Measurements from ENCODE around the gene FGF2.
"Not testable (repeated sequence)": the region's sequence is repeated elsewhere in the genome, so short reads cannot be mapped to it uniquely, and the experiment has no call there.

Gene FGF2

DNA sequence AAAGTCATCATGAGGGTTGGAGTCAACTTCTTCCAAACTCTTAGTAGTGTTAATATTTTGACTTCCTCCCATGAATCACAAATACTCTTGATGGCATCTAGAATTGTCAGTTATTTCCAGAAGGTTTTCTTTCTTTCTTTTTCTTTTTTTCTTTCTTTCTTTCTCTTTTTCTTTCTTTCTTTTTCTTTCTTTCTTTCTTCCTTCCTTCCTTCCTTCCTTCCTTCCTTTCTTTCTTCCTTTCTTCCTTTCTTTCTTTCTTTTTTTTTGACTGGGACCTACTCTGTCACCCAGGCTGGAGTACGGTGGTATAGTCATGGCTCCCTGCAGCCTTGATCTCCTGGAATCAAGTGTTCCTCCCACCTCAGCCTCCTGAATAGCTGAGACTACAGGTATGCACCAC, 17.8 kb downstream of the FGF2 start:
- not testable (repeated sequence) for H2AFZ ChIP-seq (ENCODE audit: low read depth, low read length); H2AK5ac ChIP-seq (ENCODE audit: low read length, severe bottlenecking); H3K9ac ChIP-seq (ENCODE audit: low read length); H3K14ac ChIP-seq (ENCODE audit: low read length in 2 of 2); H4K8ac ChIP-seq (ENCODE audit: low read length); H3K4ac ChIP-seq (ENCODE audit: low read depth in 1 of 2, low read length in 2 of 2); H3K18ac ChIP-seq (ENCODE audit: low read depth in 1 of 2, low read length in 2 of 2); H2BK15ac ChIP-seq (ENCODE audit: low read depth, poor library complexity, severe bottlenecking); H4K91ac ChIP-seq (ENCODE audit: low read length); H3K79me1 ChIP-seq (replicated peaks; ENCODE audit: low read length, poor library complexity, severe bottlenecking); H2BK120ac ChIP-seq (ENCODE audit: low read depth, low read length); H2BK12ac ChIP-seq (ENCODE audit: low read length in 2 of 2); H3K4me3 ChIP-seq (ENCODE audit: insufficient read depth in 1 of 2, low read depth in 1 of 2, low read length in 2 of 2); H3K27ac ChIP-seq (ENCODE audit: low read length, poor library complexity, severe bottlenecking); H2BK5ac ChIP-seq (ENCODE audit: low read depth, low read length, poor library complexity, severe bottlenecking); H3K9me3 ChIP-seq (ENCODE audit: control insufficient read depth, low read length); H3K27me3 ChIP-seq (ENCODE audit: control insufficient read depth in 1 of 2, insufficient read depth in 1 of 2, low read length in 2 of 2); DNase-seq; H3K4me2 ChIP-seq (ENCODE audit: low read length, poor library complexity, severe bottlenecking); H3K23ac ChIP-seq (ENCODE audit: low read length in 2 of 2)
- H3K36me3 ChIP-seq (ENCODE audit: control insufficient read depth in 1 of 2, insufficient read depth in 2 of 2, low read depth in 1 of 2, low read length in 2 of 2): peaks cover 19 to 32% of the 10 kb centered on the region in 2 experiments
- 96% methylated on average over 1 of the region's 1 CpG for WGBS
- peaks cover 10% of the 10 kb centered on the region for H3K4me1 ChIP-seq (ENCODE audit: control insufficient read depth, insufficient read depth, low read depth, low read length)

DNA sequence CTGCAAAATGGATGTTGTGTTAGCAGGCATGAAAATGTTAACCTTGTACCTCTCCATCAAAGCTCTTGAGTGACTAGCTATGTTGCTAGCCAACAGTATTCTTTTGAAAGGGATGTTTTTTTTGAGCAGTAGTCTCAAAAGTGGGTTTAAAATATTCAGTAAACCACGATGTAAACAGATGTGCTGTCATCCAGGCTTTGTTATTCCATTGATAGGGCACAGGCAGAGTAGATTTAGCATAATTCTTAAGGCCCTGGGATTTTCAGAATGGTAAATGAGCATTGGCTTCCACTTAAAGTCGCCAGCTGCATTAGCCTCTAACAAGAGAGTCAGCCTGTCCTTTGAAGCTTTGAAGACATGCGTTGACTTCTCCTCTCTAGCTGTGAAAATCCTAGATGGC, 18.4 kb downstream of the FGF2 start:
- Histone ChIP-seq H3K9me3 (ENCODE audit: control insufficient read depth, low read length) (no peaks in the 10 kb centered on the region), H3K4me3 (ENCODE audit: insufficient read depth in 1 of 2, low read depth in 1 of 2, low read length in 2 of 2) (no peak overlapping the region), H4K91ac (ENCODE audit: low read length) (no peak overlapping the region), H2BK5ac (ENCODE audit: low read depth, low read length, poor library complexity, severe bottlenecking) (no peak overlapping the region), H3K27ac (ENCODE audit: low read length, poor library complexity, severe bottlenecking) (peak overlapping the region; percentile 80), H2BK12ac (ENCODE audit: low read length in 2 of 2) (no peak overlapping the region), H3K4me2 (ENCODE audit: low read length, poor library complexity, severe bottlenecking) (no peak overlapping the region), H2AFZ (ENCODE audit: low read depth, low read length) (no peak overlapping the region), H4K8ac (ENCODE audit: low read length) (no peak overlapping the region), H3K18ac (ENCODE audit: low read depth in 1 of 2, low read length in 2 of 2) (no peak overlapping the region), H3K36me3 (ENCODE audit: control insufficient read depth in 1 of 2, insufficient read depth in 2 of 2, low read depth in 1 of 2, low read length in 2 of 2) (peaks cover 13 to 25% of the 10 kb centered on the region in 2 experiments), H2BK15ac (ENCODE audit: low read depth, poor library complexity, severe bottlenecking) (no peak overlapping the region), H3K27me3 (ENCODE audit: control insufficient read depth in 1 of 2, insufficient read depth in 1 of 2, low read length in 2 of 2) (no peaks in the 10 kb centered on the region), H2AK5ac (ENCODE audit: low read length, severe bottlenecking) (no peak overlapping the region), H3K4ac (ENCODE audit: low read depth in 1 of 2, low read length in 2 of 2) (no peak overlapping the region), H3K23ac (ENCODE audit: low read length in 2 of 2) (no peak overlapping the region), H3K14ac (ENCODE audit: low read length in 2 of 2) (no peak overlapping the region), H3K79me1 (replicated peaks; ENCODE audit: low read length, poor library complexity, severe bottlenecking) (peaks cover 9% of the 10 kb centered on the region), H3K4me1 (ENCODE audit: control insufficient read depth, insufficient read depth, low read depth, low read length) (peaks cover 10% of the 10 kb centered on the region), H3K9ac (ENCODE audit: low read length) (no peak overlapping the region), H2BK120ac (ENCODE audit: low read depth, low read length) (no peak overlapping the region)
- peak; percentile 52 for DNase-seq
- WGBS: 53% methylated on average over 3 of the region's 3 CpGs

DNA sequence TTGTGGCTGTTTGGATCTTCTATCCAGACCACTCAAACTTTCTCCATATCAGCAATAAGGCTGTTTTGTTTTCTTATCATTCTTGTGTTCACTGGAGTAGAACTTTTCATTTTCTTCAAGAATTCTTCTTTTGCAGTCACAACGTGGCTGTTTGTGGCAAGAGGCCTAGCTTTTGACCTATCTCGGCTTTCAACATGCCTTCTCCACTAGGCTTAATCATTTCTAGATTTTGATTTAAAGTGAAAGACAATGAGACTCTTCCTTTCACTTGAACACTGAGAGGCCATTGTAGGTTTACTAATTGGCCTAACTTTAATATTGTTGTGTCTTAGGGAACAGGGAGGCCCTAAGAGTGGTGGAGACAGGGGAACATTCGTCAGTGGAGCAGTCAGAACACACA, 19.1 kb downstream of the FGF2 start:
- no peak overlapping the region for H3K4me3 ChIP-seq (ENCODE audit: insufficient read depth in 1 of 2, low read depth in 1 of 2, low read length in 2 of 2)
- no peak overlapping the region for H2BK15ac ChIP-seq (ENCODE audit: low read depth, poor library complexity, severe bottlenecking)
- no peaks in the 10 kb centered on the region for H3K9me3 ChIP-seq (ENCODE audit: control insufficient read depth, low read length)
- no peak overlapping the region for H3K4ac ChIP-seq (ENCODE audit: low read depth in 1 of 2, low read length in 2 of 2)
- H4K8ac ChIP-seq (ENCODE audit: low read length): no peak overlapping the region
- H2BK12ac ChIP-seq (ENCODE audit: low read length in 2 of 2): no peak overlapping the region
- H3K23ac ChIP-seq (ENCODE audit: low read length in 2 of 2): no peak overlapping the region
- H3K36me3 ChIP-seq (ENCODE audit: control insufficient read depth in 1 of 2, insufficient read depth in 2 of 2, low read depth in 1 of 2, low read length in 2 of 2): peaks cover 9 to 18% of the 10 kb centered on the region in 2 experiments
- H3K79me1 ChIP-seq (replicated peaks; ENCODE audit: low read length, poor library complexity, severe bottlenecking): peaks cover 6% of the 10 kb centered on the region
- H2BK5ac ChIP-seq (ENCODE audit: low read depth, low read length, poor library complexity, severe bottlenecking): no peak overlapping the region
- H3K18ac ChIP-seq (ENCODE audit: low read depth in 1 of 2, low read length in 2 of 2): no peak overlapping the region
- H3K4me1 ChIP-seq (ENCODE audit: control insufficient read depth, insufficient read depth, low read depth, low read length): peaks cover 10% of the 10 kb centered on the region
- no peak overlapping the region for H2AFZ ChIP-seq (ENCODE audit: low read depth, low read length)
- H2BK120ac ChIP-seq (ENCODE audit: low read depth, low read length): no peak overlapping the region
- H3K27ac ChIP-seq (ENCODE audit: low read length, poor library complexity, severe bottlenecking): peak overlapping the region; percentile 80
- WGBS: 83% methylated on average over 2 of the region's 3 CpGs
- H3K9ac ChIP-seq (ENCODE audit: low read length): no peak overlapping the region
- H3K27me3 ChIP-seq (ENCODE audit: control insufficient read depth in 1 of 2, insufficient read depth in 1 of 2, low read length in 2 of 2): no peaks in the 10 kb centered on the region
- no peak overlapping the region for H3K14ac ChIP-seq (ENCODE audit: low read length in 2 of 2)
- no peak overlapping the region for H4K91ac ChIP-seq (ENCODE audit: low read length)
- no peak overlapping the region for H3K4me2 ChIP-seq (ENCODE audit: low read length, poor library complexity, severe bottlenecking)
- no peak for DNase-seq
- H2AK5ac ChIP-seq (ENCODE audit: low read length, severe bottlenecking): no peak overlapping the region

DNA sequence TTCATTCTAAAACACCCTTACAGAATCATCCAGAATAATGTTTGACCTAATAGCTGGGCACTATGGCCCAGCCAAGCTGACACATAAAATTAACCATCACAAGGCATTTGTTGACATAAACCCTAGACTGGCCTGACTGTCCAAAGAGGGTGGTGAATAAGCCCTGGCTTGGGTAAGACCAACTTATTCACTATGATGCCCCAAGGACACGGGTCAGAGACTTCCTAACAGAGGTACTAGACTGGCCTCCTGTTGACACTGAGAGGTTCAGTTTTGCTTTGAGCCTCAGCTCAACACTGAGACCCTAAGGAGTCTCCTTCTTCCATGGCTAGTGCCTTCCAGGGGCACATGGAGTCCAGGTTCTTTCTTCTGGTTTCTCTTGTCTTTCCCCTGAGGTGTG, 21.3 kb downstream of the FGF2 start:
- Histone ChIP-seq H3K4me3 (ENCODE audit: insufficient read depth in 1 of 2, low read depth in 1 of 2, low read length in 2 of 2) (no peak overlapping the region), H2AK5ac (ENCODE audit: low read length, severe bottlenecking) (no peak overlapping the region), H4K91ac (ENCODE audit: low read length) (peak overlapping the region; percentile 72), H3K14ac (ENCODE audit: low read length in 2 of 2) (no peak overlapping the region), H2BK15ac (ENCODE audit: low read depth, poor library complexity, severe bottlenecking) (peak overlapping the region; percentile 19), H3K18ac (ENCODE audit: low read depth in 1 of 2, low read length in 2 of 2) (peak overlapping the region; percentile 40 to 71), H3K23ac (ENCODE audit: low read length in 2 of 2) (no peak overlapping the region), H2AFZ (ENCODE audit: low read depth, low read length) (no peak overlapping the region), H3K4ac (ENCODE audit: low read depth in 1 of 2, low read length in 2 of 2) (peak overlapping the region; percentile 47 to 54), H3K9me3 (ENCODE audit: control insufficient read depth, low read length) (no peaks in the 10 kb centered on the region), H3K4me2 (ENCODE audit: low read length, poor library complexity, severe bottlenecking) (no peak overlapping the region), H2BK12ac (ENCODE audit: low read length in 2 of 2) (peak overlapping the region; percentile 28 to 29), H2BK120ac (ENCODE audit: low read depth, low read length) (no peak overlapping the region), H4K8ac (ENCODE audit: low read length) (no peak overlapping the region), H3K79me1 (replicated peaks; ENCODE audit: low read length, poor library complexity, severe bottlenecking) (peaks cover 6% of the 10 kb centered on the region), H3K27me3 (ENCODE audit: control insufficient read depth in 1 of 2, insufficient read depth in 1 of 2, low read length in 2 of 2) (no peaks in the 10 kb centered on the region), H3K36me3 (ENCODE audit: control insufficient read depth in 1 of 2, insufficient read depth in 2 of 2, low read depth in 1 of 2, low read length in 2 of 2) (peaks cover 9 to 13% of the 10 kb centered on the region in 2 experiments), H3K4me1 (ENCODE audit: control insufficient read depth, insufficient read depth, low read depth, low read length) (peaks cover 11% of the 10 kb centered on the region), H3K9ac (ENCODE audit: low read length) (no peak overlapping the region), H2BK5ac (ENCODE audit: low read depth, low read length, poor library complexity, severe bottlenecking) (no peak overlapping the region), H3K27ac (ENCODE audit: low read length, poor library complexity, severe bottlenecking) (no peak overlapping the region)
- WGBS: 55% methylated on average over 1 of the region's 1 CpG
- DNase-seq: peak; percentile 56
